ENCODE measurements around the gene CCDC3. TPM values are rescaled to one million over a fixed set of nuclear protein-coding genes. Genes with fewer than 3 reads are reported as not detected.
"Not testable (repeated sequence)": the region's sequence is repeated elsewhere in the genome, so short reads cannot be mapped to it uniquely, and the experiment has no call there.

The CCDC3 gene
- total RNA-seq, 1 donor from 2014 or later, result 0.27 TPM

DNA sequence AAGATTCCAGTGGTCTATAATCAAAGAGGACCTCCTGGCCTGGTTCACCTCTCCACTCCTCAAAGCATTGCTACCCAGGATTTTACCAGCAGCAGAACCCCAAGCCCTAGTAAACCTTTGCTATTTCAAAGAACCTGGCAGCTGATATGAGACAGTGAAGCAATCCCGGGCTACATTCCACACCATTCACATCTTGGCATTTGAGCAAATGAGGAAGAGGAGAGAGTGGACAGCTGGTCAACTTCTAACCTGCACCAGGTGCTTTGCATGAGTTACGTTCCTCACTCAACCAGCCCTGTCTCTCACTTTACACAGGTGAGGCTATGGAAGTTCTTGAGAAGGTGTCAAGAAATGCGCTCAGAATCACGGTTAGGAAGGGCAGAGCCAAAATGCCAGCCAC, 1.1 kb downstream of the CCDC3 start:
- intact Hi-C loops (cut with micrococcal nuclease), result no loop called here

- intact Hi-C loops (cut with micrococcal nuclease), result no loop called here
Measured at GRCh38 chr10:12999849-13000248, 1.7 kb downstream of the CCDC3 start.

DNA sequence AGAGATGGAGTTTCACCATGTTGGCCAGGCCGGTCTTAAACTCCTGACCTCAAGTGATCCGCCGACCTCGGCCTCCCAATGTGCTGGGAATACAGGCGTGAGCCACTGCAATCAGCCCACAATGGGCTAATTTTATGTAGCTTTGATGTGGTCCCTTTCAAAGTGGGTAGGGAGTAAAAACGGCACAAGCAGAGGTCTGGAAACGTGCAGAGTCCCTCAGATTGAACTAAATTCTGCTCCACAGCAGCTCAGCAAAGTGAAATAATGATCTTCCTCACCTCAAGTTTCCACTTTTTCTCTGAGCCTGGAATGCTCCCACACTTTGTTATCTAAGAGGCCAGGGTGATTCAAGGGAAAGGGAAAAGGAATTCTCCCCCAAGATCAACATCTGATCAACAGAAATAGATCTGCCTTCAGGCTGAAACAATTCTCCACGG, 6.1 kb downstream of the CCDC3 start:
- intact Hi-C loops (cut with micrococcal nuclease), result no loop called here

GRCh38 chr10:12993595-12993994, 7.9 kb downstream of the CCDC3 start:
- intact Hi-C loops (cut with micrococcal nuclease), result no loop called here

GRCh38 chr10:12985347-12985746, 16.2 kb downstream of the CCDC3 start:
- intact Hi-C loops (cut with micrococcal nuclease), result no loop called here

- intact Hi-C loops (cut with micrococcal nuclease), result no loop called here
Measured at GRCh38 chr10:12984165-12984747, 17.3 kb downstream of the CCDC3 start.

DNA sequence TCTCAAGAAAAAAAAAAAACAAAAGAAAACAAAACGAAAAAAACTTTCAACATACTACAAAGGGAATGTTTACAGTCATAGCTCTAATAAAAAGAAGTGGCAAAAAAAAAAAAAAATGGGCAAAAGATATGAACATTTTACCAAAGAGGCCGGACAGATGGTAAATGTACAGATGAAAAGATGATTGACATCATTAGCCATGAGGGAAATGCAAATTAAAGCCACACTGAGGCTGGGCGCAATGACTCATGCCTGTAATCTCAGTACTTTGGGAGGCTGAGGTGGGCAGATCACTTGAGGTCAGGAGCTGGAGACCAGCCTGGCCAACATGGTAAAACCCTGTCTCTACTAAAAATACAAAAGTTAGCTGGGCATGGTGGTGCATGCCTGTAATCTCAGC, 17.9 kb downstream of the CCDC3 start:
- intact Hi-C loops (cut with micrococcal nuclease), result not testable (repeated sequence)

DNA sequence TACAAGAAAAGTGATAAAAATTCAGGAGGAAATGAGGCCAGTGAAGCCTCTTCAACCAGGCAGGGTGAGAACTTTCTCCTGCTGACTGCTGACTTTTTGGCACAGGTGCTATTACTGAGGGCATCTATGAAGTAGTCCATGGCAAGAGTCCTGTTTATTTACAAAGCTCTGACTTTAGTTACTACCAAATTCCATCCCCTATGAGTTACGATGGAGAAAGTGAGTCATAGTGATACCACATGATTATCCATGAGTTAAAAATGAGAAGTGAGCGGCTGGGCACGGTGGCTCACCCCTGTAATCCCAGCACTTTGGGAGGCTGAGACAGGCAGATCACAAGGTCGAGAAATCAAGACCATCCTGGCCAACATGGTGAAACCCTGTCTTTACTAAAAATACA, 19.9 kb downstream of the CCDC3 start:
- intact Hi-C loops (cut with micrococcal nuclease), result no loop called here

DNA sequence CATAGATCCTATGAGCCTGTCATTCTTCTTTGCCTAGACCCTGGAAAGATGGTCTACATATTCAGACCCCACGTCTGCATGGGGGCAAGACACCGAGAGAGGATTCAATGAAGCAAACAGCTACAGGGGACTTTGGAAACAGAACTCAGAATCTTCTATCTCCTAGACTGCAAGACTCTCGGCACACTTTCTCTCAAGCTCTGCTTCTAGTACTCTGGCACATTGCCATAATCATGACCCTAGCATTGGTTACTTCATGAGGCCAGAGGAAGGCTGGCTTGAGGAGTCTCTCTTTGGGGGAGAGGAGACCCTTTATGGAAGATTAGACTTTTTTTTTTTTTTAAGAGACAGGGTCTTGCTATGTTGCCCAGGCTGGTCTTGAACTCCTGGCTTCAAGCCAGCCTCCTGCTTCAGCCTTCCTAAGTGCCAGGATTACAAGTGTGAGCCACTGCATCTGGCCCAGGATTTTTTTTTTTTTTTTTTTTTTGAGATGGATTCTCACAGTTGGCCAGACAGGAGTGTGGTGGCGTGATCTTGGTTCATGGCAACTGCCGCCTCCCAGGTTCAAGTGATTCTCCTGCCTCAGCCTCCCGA, 20.7 kb downstream of the CCDC3 start:
- intact Hi-C loops (cut with micrococcal nuclease), result no loop called here

- intact Hi-C loops (cut with micrococcal nuclease), result no loop called here
Measured at GRCh38 chr10:12980102-12980661, 21.3 kb downstream of the CCDC3 start.

- intact Hi-C loops (cut with micrococcal nuclease), result no loop called here
Measured at GRCh38 chr10:12978891-12979290, 22.6 kb downstream of the CCDC3 start.

DNA sequence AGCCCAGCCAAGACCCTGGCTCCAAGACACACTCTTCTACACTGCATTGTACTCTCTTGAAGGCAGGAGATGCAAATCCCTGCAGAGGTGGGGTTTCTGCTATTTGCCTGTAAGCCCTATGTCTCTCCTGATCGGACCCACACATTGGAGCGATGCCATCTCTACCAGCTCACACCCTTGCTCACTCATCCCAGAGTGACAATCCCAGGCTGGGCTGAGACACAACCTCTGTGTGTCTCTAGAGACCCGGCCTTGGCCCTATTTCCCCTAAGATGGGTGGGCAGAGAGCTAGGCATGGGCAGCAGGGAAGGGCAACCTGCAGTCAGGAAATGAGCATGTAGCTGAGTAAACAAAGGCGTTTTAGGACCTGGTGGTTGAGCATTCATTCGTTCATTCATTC, 25.6 kb downstream of the CCDC3 start:
- intact Hi-C loops (cut with micrococcal nuclease), result no loop called here

- intact Hi-C loops (cut with micrococcal nuclease), result no loop called here
Measured at GRCh38 chr10:12975266-12975665, 26.2 kb downstream of the CCDC3 start.

GRCh38 chr10:12974491-12975199, 26.9 kb downstream of the CCDC3 start:
- intact Hi-C loops (cut with micrococcal nuclease), result no loop called here

DNA sequence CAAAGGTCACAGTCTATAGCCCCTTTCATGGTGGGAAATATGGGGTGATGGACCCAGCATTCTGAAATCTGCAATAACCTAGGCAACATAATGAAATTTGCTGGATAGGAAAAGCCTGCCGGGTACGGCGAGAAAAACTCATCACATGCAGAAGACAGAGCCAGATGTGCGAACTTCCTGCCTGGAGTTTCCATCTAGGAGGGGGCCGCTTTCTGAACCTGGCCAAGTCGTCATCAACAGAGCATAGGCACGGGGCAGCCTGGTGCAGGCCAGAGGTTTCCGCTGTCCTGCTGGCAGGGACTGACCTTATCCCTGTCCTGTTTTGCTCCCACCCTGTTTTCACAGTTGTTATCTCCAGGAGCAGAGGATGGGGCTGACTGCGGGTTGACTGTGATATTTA, 27.4 kb downstream of the CCDC3 start:
- intact Hi-C loops (cut with micrococcal nuclease), result no loop called here

DNA sequence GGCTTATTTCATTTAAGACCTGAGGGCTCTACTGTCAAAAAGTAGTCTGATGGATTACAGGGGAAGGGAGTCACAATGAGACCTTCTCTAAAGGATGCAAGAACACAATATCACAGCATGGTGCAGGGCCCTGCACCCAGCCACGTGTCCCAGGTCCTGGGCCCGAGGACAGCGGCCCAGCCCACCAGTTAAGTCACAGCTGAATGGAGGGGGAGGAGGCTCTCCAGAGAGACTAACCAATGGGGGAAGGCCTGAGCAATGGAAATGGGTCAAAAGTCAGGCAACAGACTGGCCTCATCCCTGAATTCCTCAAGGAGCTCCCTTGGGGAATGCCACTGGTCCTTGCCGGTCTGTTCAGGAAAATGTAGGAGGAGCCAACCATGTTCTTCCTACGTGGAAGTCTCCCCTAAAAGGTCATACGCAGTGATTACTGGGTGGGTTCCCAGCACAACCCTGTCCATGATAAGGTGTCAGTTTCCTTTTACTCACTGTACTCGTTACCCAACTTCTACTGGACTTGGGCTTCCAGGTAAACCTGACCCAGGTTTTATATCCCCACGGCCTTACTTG, 28.3 kb downstream of the CCDC3 start:
- intact Hi-C loops (cut with micrococcal nuclease), result no loop called here

DNA sequence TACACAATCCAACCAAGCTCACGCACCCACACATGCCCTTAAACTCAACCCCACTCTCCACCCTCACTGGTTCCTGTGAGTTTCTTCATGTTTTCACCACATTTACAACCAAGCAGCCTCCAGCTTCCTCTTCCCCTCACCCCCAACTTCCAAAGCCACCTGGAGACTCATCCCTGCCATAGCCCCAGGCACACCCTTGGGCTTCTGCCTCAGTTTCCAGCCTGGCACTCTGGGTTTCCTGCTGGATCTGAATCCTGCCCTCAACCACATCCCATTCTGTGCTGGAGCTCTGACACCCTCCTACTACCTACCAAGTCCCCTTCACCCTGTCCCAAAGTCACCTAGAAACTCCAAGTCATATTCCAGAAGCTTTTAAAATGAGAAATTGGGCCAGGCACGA, 29.4 kb downstream of the CCDC3 start:
- intact Hi-C loops (cut with micrococcal nuclease), result no loop called here

GRCh38 chr10:12971001-12971788, 30.3 kb downstream of the CCDC3 start:
- intact Hi-C loops (cut with micrococcal nuclease), result no loop called here

DNA sequence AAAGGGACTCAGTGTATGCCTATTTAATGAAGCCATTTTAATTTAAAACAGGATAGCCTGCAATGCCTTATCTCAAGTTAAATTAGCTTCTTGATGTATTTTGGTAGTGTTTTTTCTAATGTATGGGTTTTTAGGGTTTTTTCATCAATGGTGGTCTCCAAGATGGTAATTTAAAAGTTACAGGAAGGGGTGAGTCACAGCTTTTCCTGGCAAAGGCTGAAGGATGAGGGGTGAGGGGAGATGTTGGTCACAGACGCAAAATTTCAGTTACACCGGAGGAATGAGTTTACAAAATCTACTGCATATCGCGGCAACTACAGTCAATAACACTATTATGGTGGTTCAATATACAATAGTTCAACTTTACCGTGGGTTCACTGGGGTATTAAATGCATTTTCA, 31.6 kb downstream of the CCDC3 start:
- intact Hi-C loops (cut with micrococcal nuclease), result no loop called here

DNA sequence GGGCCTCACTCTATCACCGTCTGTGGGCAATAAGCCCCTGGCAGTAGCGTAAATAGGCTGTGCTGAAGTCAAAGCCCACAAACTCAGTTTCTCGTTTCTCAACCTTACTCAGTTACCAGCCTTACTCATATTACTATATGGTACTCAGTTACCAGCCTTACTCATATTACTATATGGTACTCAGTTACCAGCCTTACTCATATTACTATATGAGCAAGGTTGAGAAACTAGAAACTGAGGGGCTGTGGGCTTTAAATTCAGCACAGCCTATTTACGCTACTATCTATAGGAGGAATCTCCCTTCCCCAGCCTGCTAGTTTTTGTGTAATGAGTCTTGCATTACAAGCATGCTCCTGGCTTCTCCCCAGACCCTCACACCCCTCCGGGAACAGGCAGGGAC, 35.4 kb downstream of the CCDC3 start:
- intact Hi-C loops (cut with micrococcal nuclease), result no loop called here

DNA sequence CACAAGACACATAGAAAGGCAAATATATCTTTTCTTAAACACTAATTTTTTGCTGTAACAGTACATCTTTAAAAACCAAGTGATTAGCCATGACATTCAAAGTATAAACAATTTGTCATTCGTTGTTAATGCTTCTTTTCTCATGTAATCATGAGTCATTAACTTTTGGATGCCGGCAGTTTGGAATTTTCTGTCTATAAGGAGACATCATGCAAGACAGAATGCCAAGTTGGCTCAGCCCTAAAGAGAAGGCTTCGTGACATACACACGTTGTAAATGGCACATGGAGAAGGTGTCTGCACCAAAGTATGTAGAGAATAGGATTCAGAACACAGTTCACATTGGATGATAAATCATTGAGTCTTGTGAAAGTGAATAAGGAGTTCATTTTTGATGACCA, 35.9 kb downstream of the CCDC3 start:
- intact Hi-C loops (cut with micrococcal nuclease), result no loop called here
